ENCODE measurements around the gene EXOC6. TPM values are rescaled to one million over a fixed set of nuclear protein-coding genes. Genes with fewer than 3 reads are reported as not detected.

EXOC6 gene
- total and polyA plus RNA-seq, 2 of the 13 experiments (the other 11 are each of a cell fraction or from before 2014, with no cell fraction given), result 22.2 to 29.2 TPM

DNA sequence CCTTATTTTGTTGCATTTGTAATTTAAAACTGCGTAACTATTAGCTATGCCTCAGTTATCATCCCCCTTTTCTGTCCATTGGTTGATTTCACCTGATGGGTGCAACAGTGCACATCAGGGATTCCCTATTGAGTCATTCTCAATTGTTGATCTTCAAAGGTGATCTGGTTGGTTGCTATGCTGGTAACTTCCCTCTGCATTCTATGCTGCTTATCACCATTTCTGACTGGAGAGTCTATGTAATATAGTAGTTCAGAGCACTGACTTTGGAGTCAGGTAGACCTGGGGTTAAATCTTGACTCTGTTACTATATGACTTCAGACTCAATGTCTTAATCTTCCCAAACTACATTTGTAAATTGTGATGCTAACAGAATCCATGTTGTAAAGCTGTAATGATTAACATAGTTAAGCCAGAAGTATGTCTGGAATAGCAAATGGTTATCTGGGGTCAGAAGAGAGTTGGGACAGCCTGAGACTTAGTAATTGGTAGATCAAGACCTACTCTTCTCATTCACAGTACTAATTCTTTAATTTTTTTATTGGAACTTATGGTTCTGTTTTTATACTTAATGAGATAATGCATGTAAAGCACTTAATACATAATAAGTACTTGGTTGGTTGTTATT lies 38.1 kb downstream of the EXOC6 start:
- DNase-seq (ENCODE audit: low spot score), result peak; percentile 16
- H3K4me1 ChIP-seq (ENCODE audit: insufficient read depth, low read length), result peaks cover 23% of the 10 kb centered on the region
- intact Hi-C loops (cut with micrococcal nuclease; ENCODE audit: unreplicated experiment), result loop anchor here (10.0 kb wide), 2 partner anchors 188 to 468 kb away; partner anchors contain the start of gene CYP26A1
- no peak overlapping the region for H3K4me3 ChIP-seq (replicated peaks in 1 of 3; ENCODE audit: insufficient read depth in 1 of 3, low read depth in 2 of 3, low read length in 3 of 3)
- in situ Hi-C loops (cut with HindIII; ENCODE audit: extremely low pct_ligation_motif_present, low pct_unique_long_range_greater_than_20kb), result no loop called here
- WGBS (ENCODE audit: low lambda C conversion rate), result 98% methylated on average over 1 of the region's 1 CpG
- H3K79me2 ChIP-seq (ENCODE audit: insufficient read depth, low read length), result peaks cover 37% of the 10 kb centered on the region
- CTCF ChIA-PET (ENCODE audit: low intra/inter-chr PET ratio, low total read pairs), result interaction anchor here (0.6 to 2.4 kb wide), 2 partner anchors 153 to 306 kb away, joined by 3 to 10 read pairs; no protein-coding TSS in a partner anchor
- ATAC-seq, result peak; percentile 49; the same call in 2 of the 3 replicates
- POLR2A ChIA-PET, result interaction anchor here (0.7 kb wide), 1 partner anchor 247 kb away, joined by 3 read pairs; no protein-coding TSS in a partner anchor
- H3K27ac ChIP-seq (ENCODE audit: extremely low read length, insufficient read depth, low read length), result no peak overlapping the region
- H3K4me2 ChIP-seq (ENCODE audit: low read depth, low read length), result no peak overlapping the region
- no peak overlapping the region for H3K9ac ChIP-seq (ENCODE audit: insufficient read depth, low read depth, low read length)
- no peaks in the 10 kb centered on the region for H3K9me3 ChIP-seq (ENCODE audit: low read length)
- H3K36me3 ChIP-seq (replicated peaks in 1 of 2; ENCODE audit: control insufficient read depth in 1 of 2, insufficient read depth in 2 of 2, low read length in 2 of 2), result no peaks in the 10 kb centered on the region
- TF ChIP-seq ZSCAN21 (CRISPR knock-in tag; IDR thresholded peaks at IDR 0.05; ENCODE audit: borderline replicate concordance), result no peak
- no peak for TF ChIP-seq ATM (IDR thresholded peaks at IDR 0.05; ENCODE audit: borderline replicate concordance)
- no peak for TF ChIP-seq IRX3 (CRISPR knock-in tag; IDR thresholded peaks at IDR 0.05; ENCODE audit: borderline replicate concordance, low read depth)
- TF ChIP-seq, protein P1, sequence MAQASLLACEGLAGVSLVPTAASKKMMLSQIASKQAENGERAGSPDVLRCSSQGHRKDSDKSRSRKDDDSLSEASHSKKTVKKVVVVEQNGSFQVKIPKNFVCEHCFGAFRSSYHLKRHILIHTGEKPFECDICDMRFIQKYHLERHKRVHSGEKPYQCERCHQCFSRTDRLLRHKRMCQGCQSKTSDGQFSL (CRISPR knock-in tag; IDR thresholded peaks at IDR 0.05), result no peak
- TF ChIP-seq, protein P2, sequence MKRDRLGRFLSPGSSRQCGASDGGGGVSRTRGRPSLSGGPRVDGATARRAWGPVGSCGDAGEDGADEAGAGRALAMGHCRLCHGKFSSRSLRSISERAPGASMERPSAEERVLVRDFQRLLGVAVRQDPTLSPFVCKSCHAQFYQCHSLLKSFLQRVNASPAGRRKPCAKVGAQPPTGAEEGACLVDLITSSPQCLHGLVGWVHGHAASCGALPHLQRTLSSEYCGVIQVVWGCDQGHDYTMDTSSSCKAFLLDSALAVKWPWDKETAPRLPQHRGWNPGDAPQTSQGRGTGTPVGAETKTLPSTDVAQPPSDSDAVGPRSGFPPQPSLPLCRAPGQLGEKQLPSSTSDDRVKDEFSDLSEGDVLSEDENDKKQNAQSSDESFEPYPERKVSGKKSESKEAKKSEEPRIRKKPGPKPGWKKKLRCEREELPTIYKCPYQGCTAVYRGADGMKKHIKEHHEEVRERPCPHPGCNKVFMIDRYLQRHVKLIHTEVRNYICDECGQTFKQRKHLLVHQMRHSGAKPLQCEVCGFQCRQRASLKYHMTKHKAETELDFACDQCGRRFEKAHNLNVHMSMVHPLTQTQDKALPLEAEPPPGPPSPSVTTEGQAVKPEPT (CRISPR knock-in tag; IDR thresholded peaks at IDR 0.05; ENCODE audit: low read depth), result no peak
- no peak for TF ChIP-seq ZIK1 (CRISPR knock-in tag; IDR thresholded peaks at IDR 0.05; ENCODE audit: borderline replicate concordance, low read depth)
- peaks cover 11% of the 10 kb centered on the region for H4K20me1 ChIP-seq (ENCODE audit: insufficient read depth, low read length)
- no TSS peak for BruUV-seq (replicated peaks)
- no peak overlapping the region for H2AFZ ChIP-seq (ENCODE audit: low read length)
- peak; percentile 32 for FAIRE-seq
- no peaks in the 10 kb centered on the region for H3K27me3 ChIP-seq (ENCODE audit: control insufficient read depth in 1 of 2, insufficient read depth in 2 of 2, low read length in 2 of 2)
